Lung (tissue), 12 donors: Measurements from ENCODE around the gene TNFRSF11A. TPM values are rescaled to one million over a fixed set of nuclear protein-coding genes. Genes with fewer than 3 reads are reported as not detected.

ENCODE experiments used
- ATAC-seq: fragments of 200-7000 bp; cut with Tn5 transposase; one replicate; pipeline ENCODE4 v1.9.1; 2020; ENCODE audit warnings: moderate number of reproducible peaks; ENCODE audit not compliant: insufficient read depth, low FRiP score
- DNase-seq, 3 donors: peaks; one replicate each; pipeline ENCODE4 v3.0.0-alpha.2; 2013 to 2017
- H3K27ac ChIP-seq, 2 donors: one replicate each; pipeline ENCODE4 v1.5.1; 2013; ENCODE audit warnings: mild to moderate bottlenecking in 2 of 2, moderate library complexity in 2 of 2, control low read depth in 1 of 2, inconsistent platforms in 1 of 2, low read depth in 1 of 2, low read length in 1 of 2
- H3K27me3 ChIP-seq, 3 donors: one replicate each; pipeline ENCODE4 v1.5.1; 2013; ENCODE audit warnings: low read length in 2 of 3; ENCODE audit not compliant: control insufficient read depth in 3 of 3, insufficient read depth in 3 of 3
- H3K36me3 ChIP-seq, 4 donors: one replicate each; pipeline ENCODE4 v1.5.1; 2013; ENCODE audit warnings: low read length in 4 of 4, mild to moderate bottlenecking in 1 of 4, moderate library complexity in 1 of 4; ENCODE audit not compliant: control insufficient read depth in 4 of 4, insufficient read depth in 4 of 4
- H3K4me1 ChIP-seq, 5 donors: one replicate each; pipeline ENCODE4 v1.5.1; 2013; ENCODE audit warnings: low read length in 5 of 5, mild to moderate bottlenecking in 2 of 5, moderate library complexity in 1 of 5; ENCODE audit not compliant: control insufficient read depth in 5 of 5, insufficient read depth in 5 of 5
- H3K4me3 ChIP-seq: one replicate; pipeline ENCODE4 v1.5.1; 2013; ENCODE audit warnings: mild to moderate bottlenecking, control low read depth, moderate library complexity
- H3K9ac ChIP-seq, 2 donors: one replicate each; pipeline ENCODE4 v1.5.1; 2013; ENCODE audit warnings: low read length in 2 of 2, control low read depth in 1 of 2; ENCODE audit not compliant: insufficient read depth in 1 of 2
- H3K9me3 ChIP-seq, 4 donors: one replicate each; pipeline ENCODE4 v1.5.1; 2013; ENCODE audit warnings: low read length in 3 of 4, mild to moderate bottlenecking in 1 of 4, moderate library complexity in 1 of 4; ENCODE audit not compliant: control insufficient read depth in 4 of 4, insufficient read depth in 3 of 4
- CTCF ChIP-seq: IDR thresholded peaks from 2 replicates; pipeline ENCODE4 v1.5.1; 2012; ENCODE audit warnings: mild to moderate bottlenecking; ENCODE audit errors: control extremely low read depth, extremely low read depth
- WGBS, 2 donors: extraction: QIAGEN DNeasy Blood & Tissue Kit; methylation state at CpG; one replicate each; pipeline ENCODE4 v1.1.7; 2013; 5-methylcytosine and 5-hydroxymethylcytosine counted together
- polyA plus RNA-seq, 2 donors: library from polyadenylated mRNA; stranded (reverse); fragments of 200-250 nt; gene quantifications; one replicate each; pipeline ENCODE4 v1.2.1, GENCODE V29; 2013
- total RNA-seq, 2 donors: library from RNA; depleted of rRNA in 1 of 2; stranded (reverse); fragments of >200 nt in 1 of 2; gene quantifications; one replicate each; pipeline ENCODE4 v1.2.1, GENCODE V29; 2014 to 2021
- donor health status: control.
- donor health status: control.
- donor health status: Bipolar disorder and iron deficiency.
- donor health status: healthy.
- donor health status: DM: yes; HTN: yes; CAD: no.

TNFRSF11A gene
- total and polyA plus RNA-seq, 4 donors: 1.0 to 7.8 (median 2.8) TPM

- no peaks in the 10 kb centered on the region for H3K4me1 ChIP-seq
- no peaks in the 10 kb centered on the region for H3K27me3 ChIP-seq
- DNase-seq (no peak), ATAC-seq (no peak)
- no peaks in the 10 kb centered on the region for H3K36me3 ChIP-seq
- WGBS, 2 donors: 69 to 78% methylated on average over 3 of the region's 3 CpGs
- no peak overlapping the region for H3K9ac ChIP-seq
- no peak for TF ChIP-seq CTCF
- no peak overlapping the region for H3K4me3 ChIP-seq
- H3K9me3 ChIP-seq: no peaks in the 10 kb centered on the region
- H3K27ac ChIP-seq: no peak overlapping the region
Observed at GRCh38 chr18:62400916-62401315, 75.8 kb downstream of the TNFRSF11A start.

GRCh38 chr18:62402342-62402948, 77.3 kb downstream of the TNFRSF11A start:
- Histone ChIP-seq H3K9me3 (peaks cover 0 to 2% (median 0%) of the 10 kb centered on the region in 4 donors), H3K4me1 (no peaks in the 10 kb centered on the region), H3K36me3 (no peaks in the 10 kb centered on the region), H3K4me3 (no peak overlapping the region), H3K27ac (no peak overlapping the region), H3K27me3 (no peaks in the 10 kb centered on the region), H3K9ac (no peak overlapping the region)
- TF ChIP-seq CTCF: no peak
- 91 to 94% methylated on average over 6 of the region's 6 CpGs for WGBS, 2 donors
- ATAC-seq (no peak), DNase-seq (no peak)

- Histone ChIP-seq H3K4me3 (no peak overlapping the region), H3K27me3 (no peaks in the 10 kb centered on the region), H3K36me3 (no peaks in the 10 kb centered on the region), H3K9ac (no peak overlapping the region), H3K27ac (no peak overlapping the region), H3K9me3 (peaks cover 0 to 2% (median 0%) of the 10 kb centered on the region in 4 donors), H3K4me1 (no peaks in the 10 kb centered on the region)
- TF ChIP-seq CTCF: no peak
- 91 to 95% methylated on average over 3 of the region's 3 CpGs for WGBS, 2 donors
- no peak for DNase-seq
- no peak for ATAC-seq
Observed at GRCh38 chr18:62403120-62403519, 78.0 kb downstream of the TNFRSF11A start.

- no peak overlapping the region for H3K9ac ChIP-seq
- no peak overlapping the region for H3K4me3 ChIP-seq
- DNase-seq (no peak), ATAC-seq (no peak)
- peaks cover 0 to 2% (median 0%) of the 10 kb centered on the region in 4 donors for H3K9me3 ChIP-seq
- no peaks in the 10 kb centered on the region for H3K27me3 ChIP-seq
- 80 to 99% methylated on average over 3 of the region's 3 CpGs for WGBS, 2 donors
- H3K4me1 ChIP-seq: no peaks in the 10 kb centered on the region
- H3K36me3 ChIP-seq: no peaks in the 10 kb centered on the region
- no peak for TF ChIP-seq CTCF
- no peak overlapping the region for H3K27ac ChIP-seq
Observed at GRCh38 chr18:62404881-62405280, 79.8 kb downstream of the TNFRSF11A start.
